OCI-LY1 (cell line): ENCODE results near the gene COL21A1.

ENCODE experiments used
- EZH2 ChIP-seq: fragments of 200-600 bp; sonication (generic), shearing (Covaris generic); IDR thresholded peaks from 2 replicates; pipeline ENCODE4 v1.8.0; 2017; ENCODE audit warnings: borderline replicate concordance, mixed run types, mild to moderate bottlenecking, antibody characterized with exemption, low read length, moderate library complexity, mixed read lengths
- TF ChIP-seq, protein P1 (sequence below): fragments of 200-600 bp; sonication (generic), shearing (Covaris generic); IDR thresholded peaks from 2 replicates; pipeline ENCODE4 v1.5.1; 2017; ENCODE audit warnings: mild to moderate bottlenecking, antibody characterized with exemption, low read length, moderate library complexity, mixed read lengths

DNA sequence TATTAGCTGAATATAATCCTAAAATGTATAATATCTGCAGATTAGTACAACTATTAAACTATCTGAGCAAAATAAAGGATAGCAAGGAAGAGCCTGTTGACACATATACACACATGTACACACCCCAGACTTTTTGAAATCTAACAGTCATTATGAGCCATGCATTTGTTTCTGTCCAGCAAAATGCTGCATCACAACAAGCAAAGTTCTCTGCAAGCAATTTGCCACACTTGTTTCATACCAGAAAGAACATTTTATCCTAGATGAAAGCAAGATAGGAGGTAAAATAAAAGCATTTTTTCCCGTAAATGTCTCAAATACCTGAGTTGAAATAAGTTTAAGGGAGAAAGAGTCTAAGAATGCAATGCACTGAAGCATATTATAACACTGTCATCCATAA is 145.2 kb downstream of the COL21A1 start:
- TF ChIP-seq, protein P1, sequence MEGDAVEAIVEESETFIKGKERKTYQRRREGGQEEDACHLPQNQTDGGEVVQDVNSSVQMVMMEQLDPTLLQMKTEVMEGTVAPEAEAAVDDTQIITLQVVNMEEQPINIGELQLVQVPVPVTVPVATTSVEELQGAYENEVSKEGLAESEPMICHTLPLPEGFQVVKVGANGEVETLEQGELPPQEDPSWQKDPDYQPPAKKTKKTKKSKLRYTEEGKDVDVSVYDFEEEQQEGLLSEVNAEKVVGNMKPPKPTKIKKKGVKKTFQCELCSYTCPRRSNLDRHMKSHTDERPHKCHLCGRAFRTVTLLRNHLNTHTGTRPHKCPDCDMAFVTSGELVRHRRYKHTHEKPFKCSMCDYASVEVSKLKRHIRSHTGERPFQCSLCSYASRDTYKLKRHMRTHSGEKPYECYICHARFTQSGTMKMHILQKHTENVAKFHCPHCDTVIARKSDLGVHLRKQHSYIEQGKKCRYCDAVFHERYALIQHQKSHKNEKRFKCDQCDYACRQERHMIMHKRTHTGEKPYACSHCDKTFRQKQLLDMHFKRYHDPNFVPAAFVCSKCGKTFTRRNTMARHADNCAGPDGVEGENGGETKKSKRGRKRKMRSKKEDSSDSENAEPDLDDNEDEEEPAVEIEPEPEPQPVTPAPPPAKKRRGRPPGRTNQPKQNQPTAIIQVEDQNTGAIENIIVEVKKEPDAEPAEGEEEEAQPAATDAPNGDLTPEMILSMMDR: no peak
- no peak for TF ChIP-seq EZH2
